Suprapubic skin (tissue), 4 donors: Measurements from ENCODE around the gene EML3. TPM values are rescaled to one million over a fixed set of nuclear protein-coding genes. Genes with fewer than 3 reads are reported as not detected.

Source experiments
- DNase-seq, 2 donors: peaks; one replicate each; pipeline ENCODE4 v3.0.0-alpha.2; 2019; ENCODE audit warnings: low spot score in 2 of 2
- H3K27ac ChIP-seq: fragments of 200-600 bp; sonication (generic); one replicate; pipeline ENCODE4 v1.5.1; 2019
- H3K27me3 ChIP-seq: fragments of 200-600 bp; sonication (generic); one replicate; pipeline ENCODE4 v1.5.1; 2019
- H3K36me3 ChIP-seq: fragments of 200-600 bp; sonication (generic); one replicate; pipeline ENCODE4 v1.5.1; 2019
- H3K4me1 ChIP-seq: fragments of 200-600 bp; sonication (generic); one replicate; pipeline ENCODE4 v1.5.1; 2019
- H3K4me3 ChIP-seq: fragments of 200-600 bp; sonication (generic); one replicate; pipeline ENCODE4 v1.5.1; 2019; ENCODE audit warnings: mild to moderate bottlenecking
- H3K9me3 ChIP-seq: fragments of 200-600 bp; sonication (generic); one replicate; pipeline ENCODE4 v1.5.1; 2019
- CTCF ChIP-seq, 2 donors: fragments of 200-600 bp in 1 of 2; fragments of 450-650 bp in 1 of 2; sonication (generic) in 1 of 2; IDR thresholded peaks; one replicate each; pipeline ENCODE4 v1.5.1; 2016 to 2019; ENCODE audit warnings: antibody characterized with exemption in 2 of 2, mild to moderate bottlenecking in 1 of 2, moderate library complexity in 1 of 2
- EP300 ChIP-seq: sonication (generic); formaldehyde crosslinking; IDR thresholded peaks from one replicate; pipeline ENCODE4 v1.6.1; 2017; ENCODE audit warnings: antibody characterized with exemption
- POLR2A ChIP-seq, 2 donors: fragments of 450-650 bp; IDR thresholded peaks; one replicate each; pipeline ENCODE4 v1.6.1; 2017; ENCODE audit warnings: antibody characterized with exemption in 2 of 2, mild to moderate bottlenecking in 2 of 2, moderate library complexity in 2 of 2
- POLR2AphosphoS5 ChIP-seq, 3 donors: sonication (generic); formaldehyde crosslinking; IDR thresholded peaks; one replicate each; pipeline ENCODE4 v1.6.1; 2017; ENCODE audit warnings: antibody characterized with exemption in 3 of 3
- WGBS: methylation state at CpG from one replicate; pipeline ENCODE4 v1.1.5; 2018; 5-methylcytosine and 5-hydroxymethylcytosine counted together
- total RNA-seq, 4 donors: library from RNA; depleted of rRNA; stranded (reverse); fragments of >200 nt; gene quantifications; one replicate each; pipeline ENCODE4 v1.1.0, GENCODE V29; 2016

Gene EML3
- total RNA-seq, 4 donors from 2014 or later, result 43.1 to 74.8 (median 55.8) TPM

- Histone ChIP-seq H3K9me3 (no peaks in the 10 kb centered on the region), H3K27me3 (no peaks in the 10 kb centered on the region), H3K4me3 (no peak overlapping the region), H3K36me3 (peaks cover 38% of the 10 kb centered on the region), H3K4me1 (peaks cover 30% of the 10 kb centered on the region), H3K27ac (no peak overlapping the region)
- 97% methylated on average over 12 of the region's 12 CpGs for WGBS
- no peak for TF ChIP-seq CTCF (IDR thresholded peaks at IDR 0.05)
- TF ChIP-seq POLR2A (IDR thresholded peaks at IDR 0.05), result no peak
- TF ChIP-seq EP300, result no peak
- no peak for TF ChIP-seq POLR2AphosphoS5 (IDR thresholded peaks at IDR 0.05)
- DNase-seq, result no peak
Measured at GRCh38 chr11:62608776-62609175, 3.8 kb downstream of the EML3 start.

GRCh38 chr11:62607714-62608113 is 4.9 kb downstream of the EML3 start:
- Histone ChIP-seq H3K27me3 (no peaks in the 10 kb centered on the region), H3K4me1 (peaks cover 31% of the 10 kb centered on the region), H3K36me3 (peaks cover 38% of the 10 kb centered on the region), H3K27ac (no peak overlapping the region), H3K4me3 (no peak overlapping the region), H3K9me3 (no peaks in the 10 kb centered on the region)
- no peak for DNase-seq
- no peak for TF ChIP-seq CTCF (IDR thresholded peaks at IDR 0.05)
- no peak for TF ChIP-seq EP300
- no peak for TF ChIP-seq POLR2AphosphoS5 (IDR thresholded peaks at IDR 0.05)
- TF ChIP-seq POLR2A (IDR thresholded peaks at IDR 0.05), result no peak
- WGBS, result 79% methylated on average over 4 of the region's 4 CpGs

GRCh38 chr11:62605902-62606301 is 6.7 kb downstream of the EML3 start:
- Histone ChIP-seq H3K36me3 (peaks cover 38% of the 10 kb centered on the region), H3K27ac (no peak overlapping the region), H3K27me3 (no peaks in the 10 kb centered on the region), H3K4me3 (no peak overlapping the region), H3K4me1 (peaks cover 26% of the 10 kb centered on the region), H3K9me3 (no peaks in the 10 kb centered on the region)
- no peak for DNase-seq
- TF ChIP-seq EP300 (no peak), CTCF (IDR thresholded peaks at IDR 0.05) (no peak), POLR2A (IDR thresholded peaks at IDR 0.05) (no peak), POLR2AphosphoS5 (IDR thresholded peaks at IDR 0.05) (no peak)
- 96% methylated on average over 9 of the region's 15 CpGs for WGBS

- Histone ChIP-seq H3K4me1 (peaks cover 27% of the 10 kb centered on the region), H3K4me3 (no peak overlapping the region), H3K9me3 (no peaks in the 10 kb centered on the region), H3K27me3 (no peaks in the 10 kb centered on the region), H3K36me3 (peaks cover 35% of the 10 kb centered on the region), H3K27ac (no peak overlapping the region)
- TF ChIP-seq POLR2A (IDR thresholded peaks at IDR 0.05) (no peak), CTCF (IDR thresholded peaks at IDR 0.05) (no peak)
- WGBS, result 82% methylated on average over 5 of the region's 6 CpGs
- no peak for DNase-seq
Measured at GRCh38 chr11:62605467-62605866, 7.1 kb downstream of the EML3 start.

- H3K36me3 ChIP-seq, result peaks cover 28% of the 10 kb centered on the region
- no peak for TF ChIP-seq POLR2AphosphoS5 (IDR thresholded peaks at IDR 0.05)
- no peak for TF ChIP-seq CTCF (IDR thresholded peaks at IDR 0.05)
- TF ChIP-seq EP300, result no peak
- H3K9me3 ChIP-seq, result no peaks in the 10 kb centered on the region
- no peak overlapping the region for H3K27ac ChIP-seq
- 81% methylated on average over 13 of the region's 13 CpGs for WGBS
- no peak for DNase-seq
- H3K4me1 ChIP-seq, result peaks cover 35% of the 10 kb centered on the region
- H3K27me3 ChIP-seq, result no peaks in the 10 kb centered on the region
- no peak overlapping the region for H3K4me3 ChIP-seq
Measured at GRCh38 chr11:62604460-62605120, 8.0 kb downstream of the EML3 start.
